HG03439 (cell line): Measurements from ENCODE around the gene CENPV.
A peak's percentile ranks its signal among the peaks of the same experiment; 100 is the strongest.
"Not testable (repeated sequence)": the region's sequence is repeated elsewhere in the genome, so short reads cannot be mapped to it uniquely, and the experiment has no call there.

Source experiments
- ATAC-seq: cut with Tn5 transposase; IDR thresholded peaks from one replicate; pipeline ENCODE4 v1.9.1; 2021; ENCODE audit warnings: mild to moderate bottlenecking, moderate library complexity; ENCODE audit not compliant: unreplicated experiment

The CENPV gene

DNA sequence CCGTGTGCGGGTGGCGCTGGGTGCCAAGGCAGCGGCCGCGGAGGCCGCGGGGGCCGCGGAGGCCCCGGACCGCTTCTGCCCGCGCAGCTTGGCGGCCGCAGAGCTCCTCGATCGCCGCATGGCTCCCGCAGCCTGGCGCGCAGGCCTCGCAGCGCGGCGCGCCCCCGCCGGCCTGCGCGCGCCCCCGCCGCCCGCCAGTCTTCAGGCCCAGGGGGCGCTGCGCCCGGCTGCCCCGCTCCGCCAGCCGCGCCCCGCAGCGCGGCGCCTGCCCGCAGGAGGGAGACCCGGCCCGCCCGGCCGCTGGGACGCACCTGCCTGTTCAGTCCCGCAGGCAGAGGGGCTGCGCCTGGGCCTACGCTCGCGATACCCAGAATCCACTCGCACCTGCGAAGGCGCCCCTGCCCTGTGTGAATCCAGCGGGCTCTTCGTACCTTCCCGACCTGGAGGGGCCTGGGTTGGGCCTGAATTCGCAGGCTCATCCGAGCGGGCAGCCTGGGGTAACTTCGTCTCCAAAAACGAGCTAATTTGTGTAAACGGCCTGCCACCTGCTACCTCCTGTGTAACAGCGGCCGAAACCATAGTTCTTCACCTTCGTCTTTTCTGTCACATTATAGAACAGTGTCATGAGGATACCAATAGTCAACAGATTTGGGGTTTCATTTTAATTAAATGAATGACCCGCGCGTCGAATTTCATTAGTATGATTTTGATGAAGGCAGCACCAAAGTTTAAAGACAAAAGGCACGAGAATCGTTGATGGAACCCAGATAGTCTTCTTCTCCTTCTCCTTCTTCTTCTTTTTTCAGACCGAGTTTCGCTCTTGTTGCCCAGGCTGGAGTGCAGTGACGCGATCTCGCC, at the start of gene CENPV:
TSS of gene CENPV (minus strand) at position 153 of the 858 bp plus-strand sequence. CDS start at position 120, 33 bp downstream.
- peak; percentile 55 for ATAC-seq

DNA sequence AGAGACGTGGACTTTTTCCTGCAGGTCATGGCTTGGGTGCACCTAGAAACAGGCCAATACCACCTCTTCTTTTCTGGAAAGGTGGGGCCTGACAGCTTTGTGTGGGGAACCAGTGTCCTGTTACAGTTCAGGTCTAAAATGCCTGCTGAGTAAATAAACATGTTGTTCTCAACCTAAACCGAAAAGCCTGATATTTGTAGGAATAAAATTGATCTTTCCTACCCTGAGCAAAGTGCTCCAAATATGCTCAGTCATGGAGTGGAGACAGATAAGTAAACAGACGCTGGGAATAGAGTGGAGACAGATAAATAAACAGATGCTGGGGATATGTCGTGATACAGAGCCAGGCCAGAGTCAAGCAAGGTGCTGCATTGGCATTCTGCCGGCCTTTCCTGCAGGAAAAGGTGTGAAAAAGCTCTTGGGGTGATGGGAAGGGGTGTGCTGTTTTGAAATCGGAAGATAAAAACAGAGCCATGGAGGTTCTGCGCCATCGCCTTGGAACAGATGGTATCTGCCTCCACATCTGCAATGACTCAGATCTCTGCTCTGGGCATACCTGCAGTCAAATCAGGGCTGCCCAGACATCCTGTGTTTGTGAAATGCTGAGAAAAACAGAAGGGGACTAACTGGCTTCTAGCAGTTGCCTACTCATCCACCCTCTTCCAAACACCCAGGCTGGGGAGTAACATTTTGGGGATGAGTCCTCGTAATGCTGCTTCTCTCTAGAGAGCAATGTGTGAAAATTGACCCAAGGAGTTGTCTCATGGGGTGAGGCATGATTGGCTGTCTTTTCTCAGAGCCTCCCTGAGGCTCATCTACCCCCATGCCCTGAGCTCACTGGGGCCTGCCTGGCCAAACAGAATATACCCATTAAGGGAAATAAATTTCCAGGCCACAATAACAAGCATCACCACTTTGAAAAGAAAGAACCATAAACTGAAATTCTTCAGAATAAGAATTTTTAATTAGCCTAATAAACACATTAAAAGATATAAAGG, 45.3 kb upstream of the CENPV start:
- ATAC-seq = peak; percentile 60

DNA sequence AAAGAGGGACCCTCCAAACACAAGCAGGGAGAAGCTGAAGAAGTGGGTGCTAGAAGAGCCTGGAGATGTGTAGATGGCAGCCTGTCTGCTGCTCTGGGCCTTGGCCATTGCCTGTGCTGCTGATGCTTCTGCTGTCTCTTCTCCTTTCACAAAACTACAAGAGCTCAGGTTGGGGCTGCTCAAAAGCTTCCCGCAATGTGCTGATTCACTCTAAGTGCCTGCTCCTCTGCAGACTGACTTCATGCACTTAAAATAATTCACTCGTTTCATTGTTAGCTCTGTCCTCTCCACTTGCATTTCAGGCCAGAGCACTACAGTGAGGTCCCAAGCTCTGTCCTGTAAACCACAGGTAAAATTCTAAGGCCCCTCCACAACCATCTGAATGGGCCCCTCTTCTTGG, 43.4 kb upstream of the CENPV start:
- ATAC-seq = not testable (repeated sequence)

DNA sequence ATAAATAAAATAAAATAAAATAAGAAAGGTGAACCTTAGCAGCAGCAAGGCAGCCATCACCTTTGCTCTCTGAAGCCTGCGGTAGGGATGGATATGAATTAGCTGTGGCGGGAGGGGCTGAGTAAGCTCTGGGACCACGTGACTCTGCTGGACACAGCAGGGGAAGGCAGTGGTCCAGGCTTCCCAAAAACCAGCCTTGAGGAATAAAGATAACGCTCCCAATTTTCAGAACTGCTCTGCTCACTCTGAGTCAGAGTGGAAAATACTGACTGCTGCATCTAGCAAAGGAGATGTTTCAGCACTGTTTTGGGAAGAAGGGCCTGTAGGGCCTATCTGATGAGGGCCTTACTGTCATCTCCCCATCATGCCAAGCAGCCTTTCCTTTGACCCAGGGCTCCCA, 42.6 kb upstream of the CENPV start:
- ATAC-seq = not testable (repeated sequence)

DNA sequence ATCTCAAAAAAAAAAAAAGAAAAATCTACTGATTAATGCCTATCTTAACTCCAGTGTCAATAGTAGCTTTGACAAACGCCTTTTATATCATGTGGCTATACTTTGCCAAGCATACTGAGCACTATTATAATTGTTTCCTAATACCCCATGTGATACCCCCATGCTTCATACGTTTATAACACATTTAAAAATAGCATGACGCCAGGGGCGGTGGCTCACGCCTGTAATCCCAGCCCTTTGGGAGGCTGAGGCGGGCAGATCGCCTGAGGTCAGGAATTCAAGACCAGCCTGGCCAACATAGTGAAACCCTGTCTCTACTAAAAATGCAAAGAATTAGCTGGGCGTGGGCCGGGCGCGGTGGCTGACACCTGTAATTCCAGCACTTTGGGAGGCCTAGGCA, 39.2 kb upstream of the CENPV start:
- ATAC-seq = not testable (repeated sequence)

DNA sequence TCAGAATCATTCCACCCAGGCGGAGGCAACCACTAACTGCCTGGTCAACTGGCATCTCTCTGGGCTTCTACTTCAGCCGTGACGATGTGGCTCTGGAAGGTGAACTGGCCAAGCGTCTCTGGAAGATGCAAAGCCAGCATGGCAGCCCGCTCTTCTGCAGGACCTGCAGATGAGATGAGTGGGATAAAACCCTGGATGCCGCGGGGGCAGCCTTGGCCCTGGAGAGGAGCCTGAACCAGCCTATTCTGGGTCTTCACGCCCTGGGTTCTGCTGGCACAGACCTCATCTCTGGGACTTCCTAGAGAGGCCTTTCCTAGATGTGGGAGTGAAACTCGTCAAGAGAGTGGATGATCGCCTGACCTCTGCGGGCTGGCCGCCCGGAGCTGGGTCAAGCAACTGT, 38.2 kb upstream of the CENPV start:
- no peak for ATAC-seq

DNA sequence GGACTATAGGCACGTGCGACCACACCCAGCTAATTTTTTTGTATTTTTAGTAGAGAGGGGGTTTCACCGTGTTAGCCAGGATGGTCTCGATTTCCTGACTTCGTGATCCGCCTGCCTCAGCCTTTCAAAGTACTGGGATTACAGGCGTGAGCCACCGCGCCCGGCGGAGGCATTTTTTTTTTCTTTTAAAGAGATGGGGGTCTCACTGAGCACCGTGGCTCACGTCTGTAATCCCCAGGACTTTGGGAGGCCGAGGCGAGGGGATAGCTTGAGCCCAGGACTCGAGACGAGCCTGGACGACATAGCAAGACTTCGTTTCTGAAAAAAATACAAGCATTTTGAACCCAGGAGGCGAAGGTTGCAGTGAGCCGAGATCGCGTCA, 32.8 kb upstream of the CENPV start:
- not testable (repeated sequence) for ATAC-seq

DNA sequence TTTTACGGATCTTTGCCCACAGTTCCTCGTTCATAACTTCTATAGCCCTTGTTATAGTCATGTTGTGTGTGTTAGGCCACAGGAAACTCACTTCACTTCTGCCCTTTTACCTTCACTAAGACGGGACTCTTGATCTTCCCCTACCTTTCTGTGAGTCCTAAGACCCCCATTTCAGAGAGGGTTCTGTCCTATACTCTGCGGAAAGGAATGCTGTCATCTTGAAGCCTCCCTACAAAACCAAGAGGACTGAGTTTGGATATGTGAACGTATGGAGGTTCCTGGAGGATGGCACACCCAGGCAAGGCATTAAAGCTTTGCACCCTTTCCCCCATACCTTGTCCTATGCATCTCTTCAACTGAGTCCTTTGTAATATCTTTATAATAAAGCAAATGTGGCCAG, 31.3 kb upstream of the CENPV start:
- ATAC-seq = no peak

DNA sequence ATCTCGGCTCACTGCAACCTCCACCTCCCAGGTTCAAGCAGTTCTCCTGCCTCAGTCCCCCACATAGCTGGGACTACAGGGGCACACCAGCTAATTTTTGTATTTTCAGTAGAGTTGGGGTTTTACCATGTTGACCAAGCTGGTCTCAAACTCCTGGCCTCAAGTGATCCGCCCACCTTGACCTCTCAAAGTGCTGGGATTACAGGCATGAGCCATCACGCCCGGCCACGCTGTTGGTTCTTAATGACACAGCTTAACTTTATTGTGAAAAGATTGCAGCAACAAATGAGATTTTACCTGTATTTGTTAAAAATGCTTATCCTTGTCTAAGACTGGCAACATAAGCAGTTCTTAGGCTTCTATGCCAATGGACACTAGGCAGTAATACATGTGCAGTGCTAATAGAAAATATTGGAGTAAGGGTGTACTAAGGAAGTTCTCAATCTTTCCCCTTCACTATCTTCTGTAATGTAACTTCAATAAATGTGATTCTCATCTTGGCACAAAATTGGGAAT, 30.6 kb upstream of the CENPV start:
- ATAC-seq = no peak

DNA sequence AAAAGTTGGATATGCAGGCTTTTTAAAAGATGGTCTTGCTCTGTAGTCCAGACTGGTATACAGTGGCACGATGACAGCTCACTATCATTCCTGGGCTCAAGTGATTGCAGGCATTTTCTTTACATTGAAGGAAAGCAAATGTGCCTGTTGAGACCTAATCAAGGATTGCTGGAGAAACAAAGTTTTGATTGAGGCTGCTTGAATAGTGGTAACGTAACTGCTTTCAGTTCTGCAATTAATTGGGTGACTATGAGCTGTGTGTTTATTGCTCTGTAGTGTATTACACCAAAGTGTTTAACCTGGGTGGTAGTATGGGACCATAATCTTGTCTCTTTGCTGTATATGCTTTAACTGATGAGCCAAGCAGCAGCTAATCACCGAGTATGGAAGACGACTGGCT, 29.9 kb upstream of the CENPV start:
- no peak for ATAC-seq

DNA sequence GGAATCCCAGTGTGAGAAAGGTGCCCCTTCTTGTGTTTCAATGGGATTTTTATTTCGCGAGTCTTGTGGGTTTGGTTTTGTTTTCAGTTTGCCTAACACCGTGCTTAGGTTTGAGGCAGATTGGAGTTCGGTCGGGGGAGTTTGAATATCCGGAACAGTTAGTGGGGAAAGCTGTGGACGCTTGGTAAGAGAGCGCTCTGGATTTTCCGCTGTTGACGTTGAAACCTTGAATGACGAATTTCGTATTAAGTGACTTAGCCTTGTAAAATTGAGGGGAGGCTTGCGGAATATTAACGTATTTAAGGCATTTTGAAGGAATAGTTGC, 28.2 kb upstream of the CENPV start:
- ATAC-seq = no peak

DNA sequence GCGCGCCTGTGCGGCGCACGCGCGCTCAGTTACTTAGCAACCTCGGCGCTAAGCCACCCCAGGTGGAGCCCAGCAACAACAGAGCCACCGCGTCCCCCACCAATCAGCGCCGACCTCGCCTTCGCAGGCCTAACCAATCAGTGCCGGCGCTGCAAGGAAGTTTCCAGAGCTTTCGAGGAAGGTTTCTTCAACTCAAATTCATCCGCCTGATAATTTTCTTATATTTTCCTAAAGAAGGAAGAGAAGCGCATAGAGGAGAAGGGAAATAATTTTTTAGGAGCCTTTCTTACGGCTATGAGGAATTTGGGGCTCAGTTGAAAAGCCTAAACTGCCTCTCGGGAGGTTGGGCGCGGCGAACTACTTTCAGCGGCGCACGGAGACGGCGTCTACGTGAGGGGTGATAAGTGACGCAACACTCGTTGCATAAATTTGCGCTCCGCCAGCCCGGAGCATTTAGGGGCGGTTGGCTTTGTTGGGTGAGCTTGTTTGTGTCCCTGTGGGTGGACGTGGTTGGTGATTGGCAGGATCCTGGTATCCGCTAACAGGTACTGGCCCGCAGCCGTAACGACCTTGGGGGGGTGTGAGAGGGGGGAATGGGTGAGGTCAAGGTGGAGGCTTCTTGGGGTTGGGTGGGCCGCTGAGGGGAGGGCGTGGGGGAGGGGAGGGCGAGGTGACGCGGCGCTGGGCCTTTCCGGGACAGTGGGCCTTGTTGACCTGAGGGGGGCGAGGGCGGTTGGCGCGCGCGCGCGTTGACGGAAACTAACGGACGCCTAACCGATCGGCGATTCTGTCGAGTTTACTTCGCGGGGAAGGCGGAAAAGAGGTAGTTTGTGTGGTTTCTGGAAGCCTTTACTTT, 27.6 kb upstream of the CENPV start, which contains the start of gene UBB:
TSS of gene UBB (plus strand) at position 452 of the 856 bp plus-strand sequence. CDS start 817 bp downstream, outside the sequence.
- peak; percentile 87 for ATAC-seq

DNA sequence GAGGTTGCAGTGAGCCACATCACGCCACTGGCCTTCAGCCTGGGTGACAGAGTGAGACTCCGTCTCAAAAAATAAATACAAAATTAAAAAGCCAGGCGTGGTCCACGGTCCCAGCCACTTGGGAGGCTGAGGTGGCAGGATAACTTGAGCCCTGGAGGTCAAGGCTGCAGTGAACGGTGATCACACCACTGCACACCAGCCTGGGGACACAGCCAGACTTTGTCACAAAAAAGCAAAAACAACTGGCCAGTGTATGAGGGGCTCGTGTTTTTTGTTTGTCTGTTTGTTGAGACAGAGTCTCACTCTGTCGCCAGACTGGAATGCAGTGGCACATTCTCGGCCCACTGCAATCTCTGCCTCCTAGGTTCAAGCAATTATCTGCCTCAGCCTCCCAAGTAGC, 26.4 kb upstream of the CENPV start:
- no peak for ATAC-seq

DNA sequence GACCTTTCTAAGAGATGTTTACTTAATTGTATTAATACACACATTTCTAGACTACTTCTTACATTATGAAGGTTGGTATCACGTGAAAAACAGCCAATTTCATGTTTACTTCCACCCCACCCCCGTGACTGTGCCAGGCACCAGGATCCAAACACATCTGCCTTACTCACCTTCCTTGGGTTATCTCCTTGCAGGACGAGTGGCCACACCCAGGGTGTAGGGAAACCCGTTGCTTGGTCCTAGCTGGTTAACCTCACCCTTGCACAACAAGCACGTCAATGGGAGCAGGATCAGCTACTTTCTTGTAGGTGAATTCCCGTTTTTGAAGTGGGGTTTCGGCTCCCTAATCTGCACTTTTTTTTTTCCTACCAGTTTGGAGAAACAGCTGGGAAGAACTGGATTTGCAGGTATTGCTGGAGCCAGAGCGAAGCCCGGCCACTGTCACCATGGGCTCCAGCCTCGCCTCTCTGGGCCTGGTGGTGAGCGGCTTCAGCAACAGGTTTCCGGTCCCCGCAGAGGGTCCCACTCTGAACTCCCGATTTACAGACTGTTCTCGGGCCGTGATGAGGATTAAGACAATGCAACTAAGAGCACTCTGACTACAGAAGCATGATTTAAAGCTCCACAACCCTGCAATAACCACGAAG, 25.5 kb upstream of the CENPV start:
- ATAC-seq = no peak

DNA sequence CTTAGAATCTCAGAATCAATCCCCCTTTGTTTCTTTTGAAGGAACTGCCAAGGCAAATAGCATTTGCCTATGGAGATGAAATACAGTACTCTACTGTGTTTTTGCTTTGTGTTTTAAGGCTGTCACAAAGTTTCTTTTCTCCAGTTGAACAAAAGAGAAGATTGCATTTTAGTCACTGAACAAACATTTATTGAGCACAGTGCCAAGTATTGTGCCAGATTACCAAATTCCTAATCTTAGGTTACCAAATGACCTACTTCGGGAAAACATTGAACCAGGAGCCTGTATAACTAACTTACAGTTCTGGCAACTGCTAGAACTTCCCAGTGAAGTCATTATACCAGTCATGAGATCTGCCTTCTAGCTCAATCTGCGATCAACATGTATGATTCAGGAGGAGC, 24.7 kb upstream of the CENPV start:
- ATAC-seq = no peak

DNA sequence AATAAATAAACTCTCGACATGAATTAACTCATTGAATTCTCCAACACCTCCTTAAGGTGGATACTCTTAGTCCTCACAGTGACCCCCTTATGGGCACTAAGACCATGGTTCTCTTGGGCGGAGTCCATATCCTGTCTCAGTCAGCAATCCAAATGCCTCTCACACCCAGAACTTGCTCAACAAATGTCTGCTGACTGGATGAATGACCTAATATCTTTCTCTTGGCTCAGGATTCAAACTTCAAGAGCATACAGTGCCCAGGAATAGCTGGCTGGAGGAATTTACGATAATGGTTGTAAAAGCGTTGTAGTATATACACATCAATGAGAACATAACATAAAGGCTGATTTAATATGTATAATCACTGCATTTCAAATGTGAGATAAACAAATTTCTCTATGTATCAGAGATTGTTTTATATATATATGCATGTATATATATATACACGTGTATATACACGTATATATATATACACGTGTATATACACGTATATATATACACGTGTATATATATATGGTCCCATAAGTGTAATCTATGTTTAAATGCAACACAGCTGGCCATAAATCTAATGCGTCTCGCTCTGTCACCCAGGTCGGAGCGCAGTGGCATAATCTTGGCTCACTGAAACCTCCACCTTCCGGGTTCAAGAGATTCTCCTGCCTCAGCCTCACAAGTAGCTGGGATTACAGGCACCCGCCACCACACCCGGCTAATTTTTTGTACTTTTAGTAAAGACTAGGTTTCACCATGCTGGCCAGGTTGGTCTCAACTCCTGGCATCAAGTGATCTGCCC, 21.1 kb upstream of the CENPV start:
- ATAC-seq = no peak

DNA sequence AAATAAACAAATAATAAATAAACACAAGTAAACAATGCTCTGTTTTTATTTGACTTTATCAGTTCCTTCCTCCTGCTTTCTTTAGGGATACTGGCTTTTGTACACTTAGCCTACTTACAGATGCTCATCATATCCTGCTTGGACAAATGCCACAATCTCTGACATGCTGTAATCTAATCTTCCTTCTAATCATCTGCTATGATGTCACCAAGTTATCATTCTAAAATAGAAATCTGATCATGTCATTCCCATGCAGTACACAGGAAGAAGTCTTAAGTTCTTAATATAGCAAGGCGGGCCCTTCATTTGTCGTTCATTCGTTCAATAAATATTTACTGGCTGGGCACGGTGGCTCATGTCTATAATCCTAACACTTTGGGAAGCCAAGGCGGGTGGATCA, 18.5 kb upstream of the CENPV start:
- no peak for ATAC-seq

DNA sequence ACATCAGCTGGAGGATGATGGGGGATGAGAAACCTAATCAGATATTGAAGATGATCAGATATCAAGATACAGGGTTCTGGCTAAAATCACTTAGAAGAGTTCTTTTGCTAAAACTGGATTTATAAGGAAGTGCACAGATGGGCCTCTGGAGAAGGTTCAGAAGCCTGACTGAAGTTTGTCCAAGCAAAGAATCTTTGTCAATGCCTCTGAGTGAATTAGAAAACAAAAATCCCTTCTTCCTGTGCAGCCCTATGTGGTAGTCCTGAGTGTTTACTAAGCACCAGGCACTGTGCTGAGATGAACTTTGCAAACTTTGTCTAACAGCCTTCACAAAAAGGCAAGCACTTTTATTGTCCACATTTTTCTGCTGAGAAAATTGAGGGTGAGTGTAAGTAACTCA, 11.4 kb upstream of the CENPV start:
- no peak for ATAC-seq
